Prostate gland (tissue), 2 donors: Measurements from ENCODE around the gene BMX.

Experiments
- CTCF ChIP-seq, 4 experiments: fragments of 200-600 bp in 2 of 4; fragments of 450-650 bp in 2 of 4; sonication (generic) in 2 of 4; IDR thresholded peaks; 1 replicate in 3 of 4; 2 replicates in 1 of 4; pipeline ENCODE4 v1.5.1; 2016 to 2019; ENCODE audit warnings: antibody characterized with exemption in 4 of 4, mild to moderate bottlenecking in 2 of 4, moderate library complexity in 2 of 4
- POLR2A ChIP-seq: fragments of 450-650 bp; IDR thresholded peaks from one replicate; pipeline ENCODE4 v1.6.1; 2016; ENCODE audit warnings: antibody characterized with exemption, mild to moderate bottlenecking

GRCh38 chrX:15602761-15603160, 102.2 kb downstream of the BMX start:
- no peak for TF ChIP-seq CTCF (IDR thresholded peaks at IDR 0.05)
- TF ChIP-seq POLR2A = no peak
